ENCODE measurements around the gene ONECUT3.

GRCh38 chr19:1730157-1730556 is 23.1 kb upstream of the ONECUT3 start:
- TF ChIP-seq ELK1 (IDR thresholded peaks at IDR 0.05; ENCODE audit: low read depth, low read length) = no peak
- no peak for TF ChIP-seq MLLT1 (IDR thresholded peaks at IDR 0.05)
- TF ChIP-seq RCOR1 (conservative IDR thresholded peaks at IDR 0.05; ENCODE audit: low read depth, low read length) = no peak
- no peak for TF ChIP-seq EP300 (IDR thresholded peaks at IDR 0.05; ENCODE audit: borderline replicate concordance in 1 of 2, control insufficient read depth in 1 of 2, low read depth in 2 of 2, low read length in 2 of 2)
- no peak for TF ChIP-seq CTCF (IDR thresholded peaks at IDR 0.05 in 2 of 3, conservative IDR thresholded peaks at IDR 0.05 in 1 of 3; ENCODE audit: control insufficient read depth in 2 of 3, extremely low read depth in 1 of 3, insufficient read depth in 1 of 3, low read depth in 3 of 3, low read length in 3 of 3)
- no peak for TF ChIP-seq IRF5 (IDR thresholded peaks at IDR 0.05; ENCODE audit: borderline replicate concordance)
- TF ChIP-seq PML (IDR thresholded peaks at IDR 0.05; ENCODE audit: low read length) = no peak
- no peak for TF ChIP-seq RAD21 (IDR thresholded peaks at IDR 0.05; ENCODE audit: insufficient read depth, low read depth, low read length)
- TF ChIP-seq CHD1 (IDR thresholded peaks at IDR 0.05; ENCODE audit: low read depth, low read length) = no peak
- TF ChIP-seq ZBTB33 (IDR thresholded peaks at IDR 0.05) = no peak
- no peak for TF ChIP-seq PAX8 (IDR thresholded peaks at IDR 0.05)
- TF ChIP-seq POLR2A (IDR thresholded peaks at IDR 0.05; ENCODE audit: low read depth, low read length) = no peak
